Subcutaneous adipose tissue (tissue), 4 donors: ENCODE measurements around the gene CLDN34. TPM values are rescaled to one million over a fixed set of nuclear protein-coding genes. Genes with fewer than 3 reads are reported as not detected.

ENCODE experiments used
- total RNA-seq, 4 donors: library from RNA; depleted of rRNA; stranded (reverse); fragments of >200 nt; gene quantifications; one replicate each; pipeline ENCODE4 v1.1.0, GENCODE V29; 2016
- TF ChIP-seq, protein P1 (sequence below): fragments of 450-650 bp; IDR thresholded peaks from one replicate; pipeline ENCODE4 v1.5.1; 2016; ENCODE audit warnings: low read depth, mild to moderate bottlenecking, control low read depth, antibody characterized with exemption, moderate library complexity

The CLDN34 gene
- total RNA-seq, 4 donors from 2014 or later: not detected

DNA sequence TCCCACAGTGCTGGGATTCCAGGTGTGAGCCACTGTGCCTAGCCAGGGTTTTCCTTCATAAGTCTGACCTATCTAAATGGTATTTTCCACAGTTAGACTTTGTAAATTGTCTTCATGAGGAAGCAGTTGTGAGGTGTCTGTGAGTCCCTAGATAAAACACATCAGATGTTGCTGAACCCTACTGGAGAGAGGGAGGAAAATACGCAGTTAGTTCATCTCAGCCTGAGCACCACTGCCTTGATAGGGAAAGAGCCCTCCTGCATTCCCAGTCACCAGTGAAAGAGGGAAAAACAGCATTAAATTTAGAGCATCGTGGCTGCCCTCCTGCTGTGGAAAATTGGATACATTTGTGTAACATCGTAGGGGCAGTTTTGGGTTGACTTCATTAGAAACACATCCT, 31.7 kb upstream of the CLDN34 start:
- TF ChIP-seq, protein P1, sequence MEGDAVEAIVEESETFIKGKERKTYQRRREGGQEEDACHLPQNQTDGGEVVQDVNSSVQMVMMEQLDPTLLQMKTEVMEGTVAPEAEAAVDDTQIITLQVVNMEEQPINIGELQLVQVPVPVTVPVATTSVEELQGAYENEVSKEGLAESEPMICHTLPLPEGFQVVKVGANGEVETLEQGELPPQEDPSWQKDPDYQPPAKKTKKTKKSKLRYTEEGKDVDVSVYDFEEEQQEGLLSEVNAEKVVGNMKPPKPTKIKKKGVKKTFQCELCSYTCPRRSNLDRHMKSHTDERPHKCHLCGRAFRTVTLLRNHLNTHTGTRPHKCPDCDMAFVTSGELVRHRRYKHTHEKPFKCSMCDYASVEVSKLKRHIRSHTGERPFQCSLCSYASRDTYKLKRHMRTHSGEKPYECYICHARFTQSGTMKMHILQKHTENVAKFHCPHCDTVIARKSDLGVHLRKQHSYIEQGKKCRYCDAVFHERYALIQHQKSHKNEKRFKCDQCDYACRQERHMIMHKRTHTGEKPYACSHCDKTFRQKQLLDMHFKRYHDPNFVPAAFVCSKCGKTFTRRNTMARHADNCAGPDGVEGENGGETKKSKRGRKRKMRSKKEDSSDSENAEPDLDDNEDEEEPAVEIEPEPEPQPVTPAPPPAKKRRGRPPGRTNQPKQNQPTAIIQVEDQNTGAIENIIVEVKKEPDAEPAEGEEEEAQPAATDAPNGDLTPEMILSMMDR: no peak

DNA sequence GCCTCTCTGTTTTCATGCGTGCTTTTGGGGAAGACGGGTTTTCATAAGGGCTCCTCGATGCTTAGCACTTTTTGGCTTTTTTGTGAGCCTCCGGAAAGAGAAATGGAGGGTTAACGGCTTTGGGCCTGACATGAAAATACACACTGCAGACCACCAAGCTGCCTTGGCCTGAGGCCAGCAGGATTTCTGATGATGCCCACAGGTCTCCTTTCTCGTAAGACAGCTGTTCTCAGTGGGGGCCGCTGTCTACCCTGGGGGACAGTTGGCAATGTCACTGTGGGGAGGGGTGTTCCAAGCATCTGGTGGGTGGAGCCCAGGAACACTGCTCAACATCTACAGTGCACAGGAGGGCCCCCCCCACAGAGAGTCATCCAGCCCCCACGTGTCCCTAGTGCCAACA, 29.4 kb upstream of the CLDN34 start:
- TF ChIP-seq, protein P1: no peak

DNA sequence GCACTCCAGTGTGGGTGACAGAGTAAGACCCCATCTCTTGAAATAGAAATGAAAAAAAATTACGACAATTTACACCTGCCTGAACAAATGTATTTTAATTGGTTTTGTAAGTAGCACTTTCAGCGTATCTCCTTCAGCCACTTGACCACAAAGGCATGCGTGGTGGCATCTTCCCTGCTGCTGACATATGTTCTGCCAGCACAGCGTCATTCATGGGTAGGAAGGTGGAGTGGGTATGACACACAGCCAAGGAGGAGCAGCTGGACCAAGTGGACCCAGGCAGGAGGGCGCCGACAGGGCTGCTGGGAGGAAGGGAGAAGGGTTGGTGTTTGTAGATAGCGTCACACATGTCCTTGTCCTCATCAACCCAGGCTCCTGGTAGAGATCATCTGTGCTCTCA, 28.6 kb upstream of the CLDN34 start:
- TF ChIP-seq, protein P1: no peak

DNA sequence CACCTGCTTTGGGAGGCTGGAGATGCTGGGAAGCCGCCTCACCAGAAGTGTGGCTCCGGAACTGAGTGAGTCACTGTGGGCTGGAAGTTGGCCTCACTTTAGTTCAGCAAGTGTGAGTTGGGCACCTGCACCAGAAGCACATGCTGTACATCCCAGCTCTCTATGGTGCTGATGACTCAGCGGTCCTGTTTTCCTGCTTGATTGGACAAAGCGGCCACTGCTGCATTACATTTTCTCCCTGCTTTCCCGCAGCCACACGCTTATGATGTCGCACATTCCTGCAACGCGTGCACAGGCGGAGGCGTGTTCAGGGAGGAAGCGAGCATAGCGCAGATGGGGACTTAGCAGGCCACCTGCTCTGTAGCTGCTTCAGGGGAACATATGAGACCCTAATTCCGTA, 26.7 kb upstream of the CLDN34 start:
- TF ChIP-seq, protein P1: no peak

DNA sequence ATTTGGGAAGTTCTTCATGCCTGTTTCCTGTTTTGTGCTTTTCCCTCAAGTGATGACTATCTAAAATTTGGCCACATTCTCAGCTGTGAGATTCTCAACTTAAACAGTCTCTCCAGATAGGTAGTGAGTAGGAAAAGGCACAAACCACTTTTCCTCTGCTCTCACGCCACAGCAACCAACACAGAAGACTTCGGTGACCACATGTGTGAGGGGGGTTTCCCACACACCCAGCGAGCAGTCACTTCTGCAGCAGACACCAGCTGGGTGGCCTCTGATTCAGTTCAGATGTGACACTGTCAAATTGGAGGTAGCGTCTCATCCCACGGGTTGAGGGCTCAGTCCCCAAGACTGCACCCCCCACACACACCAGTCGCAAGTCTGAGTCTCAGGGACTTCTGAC, 25.1 kb upstream of the CLDN34 start:
- TF ChIP-seq, protein P1: no peak

DNA sequence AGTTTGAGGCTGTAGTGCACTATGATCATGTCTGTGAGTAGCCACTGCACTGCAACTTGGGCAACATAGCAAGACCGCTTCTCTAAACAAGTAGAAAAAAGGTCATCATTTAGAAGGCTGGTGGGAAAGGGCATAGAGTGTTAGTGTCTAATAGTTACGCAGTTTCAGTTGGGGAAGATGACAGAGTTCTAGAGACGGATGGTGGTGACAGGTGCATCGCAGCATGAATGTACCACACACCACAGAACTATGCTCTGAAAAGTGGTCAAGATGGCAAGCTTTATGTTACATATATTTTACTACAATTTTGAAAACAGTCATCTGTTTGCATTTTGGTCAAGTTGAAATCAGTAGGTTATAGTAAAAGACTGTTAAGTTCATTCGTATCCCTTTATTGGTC, 23.7 kb upstream of the CLDN34 start:
- TF ChIP-seq, protein P1: no peak

DNA sequence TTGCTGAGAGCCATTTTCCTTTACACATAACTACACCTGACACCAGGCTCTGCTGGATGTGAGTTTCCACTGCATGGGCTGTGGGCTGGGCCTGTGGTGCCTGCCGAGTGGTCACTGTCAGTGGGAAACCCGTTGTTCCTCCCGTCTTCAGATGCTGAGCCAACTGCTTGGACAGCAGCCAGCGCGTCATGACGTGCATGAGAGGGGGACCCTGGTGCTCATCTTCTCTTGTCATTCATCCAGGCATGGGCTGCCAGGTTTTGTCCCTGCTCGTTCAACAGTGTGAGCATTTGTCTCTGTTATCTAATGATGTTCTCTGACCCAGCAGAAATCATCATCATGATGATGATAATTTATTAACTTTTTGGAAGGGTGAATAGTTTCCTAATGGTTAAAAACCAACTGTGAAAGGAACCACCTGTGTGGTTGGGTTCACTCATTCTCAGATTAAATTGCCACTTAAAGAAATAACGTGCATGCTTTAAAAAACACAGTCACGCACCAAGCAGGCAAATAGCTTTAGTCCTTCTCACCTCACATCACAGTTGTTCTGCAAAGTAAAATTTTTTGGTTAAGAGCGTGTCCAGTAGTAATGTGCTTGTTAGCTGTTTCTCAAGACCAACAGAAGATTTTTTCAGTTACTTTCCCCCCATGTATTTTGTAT, 19.9 kb upstream of the CLDN34 start:
- TF ChIP-seq, protein P1: no peak
